B cell (primary cell): ENCODE data around the gene IGF1R. TPM values are rescaled to one million over a fixed set of nuclear protein-coding genes. Genes with fewer than 3 reads are reported as not detected.

Source experiments
- ATAC-seq: fragments of 200-7000 bp; cut with Tn5 transposase; one replicate; pipeline ENCODE4 v1.10.0; 2021; ENCODE audit warnings: low read depth, mild to moderate bottlenecking, moderate number of reproducible peaks, moderate library complexity
- CTCF ChIA-PET: fragments of 350-600 bp; sonication (Branson Sonifier 250); formaldehyde crosslinking; loops from one replicate; lab custom pipeline; 2021; ENCODE audit warnings: antibody characterized with exemption, inconsistent platforms; lab: Charles Lee
- POLR2A ChIA-PET: fragments of 350-600 bp; sonication (Branson Sonifier 250); formaldehyde crosslinking; loops from one replicate; lab custom pipeline; 2021; ENCODE audit warnings: antibody characterized with exemption; lab: Charles Lee
- DNase-seq: peaks from one replicate; pipeline ENCODE4 v3.0.0; 2013
- H2AFZ ChIP-seq: 2 replicates; pipeline ENCODE4 v1.6.1; 2012; ENCODE audit warnings: mild to moderate bottlenecking, low read depth, low read length; ENCODE audit not compliant: insufficient read depth, poor library complexity, severe bottlenecking
- H3K27ac ChIP-seq, 2 donors: 1 replicate in 1 of 2; 2 replicates in 1 of 2; pipeline ENCODE4 v1.5.1; 2012 to 2013; ENCODE audit warnings: low read length in 2 of 2, mild to moderate bottlenecking in 2 of 2, moderate library complexity in 1 of 2
- H3K27me3 ChIP-seq, 4 experiments: fragments of 200-600 bp in 1 of 4; sonication (generic) in 1 of 4; replicated peaks in 1 of 4; 1 replicate in 2 of 4; 2 replicates in 2 of 4; pipeline versions ENCODE4 v1.6.1 to v1.7.0; 2013 to 2016; ENCODE audit warnings: low read length in 3 of 4, mild to moderate bottlenecking in 2 of 4, mixed read lengths in 1 of 4, moderate library complexity in 1 of 4; ENCODE audit not compliant: insufficient read depth in 4 of 4, control insufficient read depth in 3 of 4; ENCODE audit errors: control extremely low read depth in 1 of 4
- H3K36me3 ChIP-seq, 2 experiments: replicated peaks in 1 of 2; 1 replicate in 1 of 2; 2 replicates in 1 of 2; pipeline versions ENCODE4 v1.6.1 to v1.7.1; 2013; ENCODE audit warnings: low read length in 1 of 2; ENCODE audit not compliant: insufficient read depth in 2 of 2, control insufficient read depth in 1 of 2; ENCODE audit errors: control extremely low read depth in 1 of 2, extremely low read depth in 1 of 2
- H3K4me1 ChIP-seq, 2 donors: fragments of 200-600 bp in 1 of 2; sonication (generic) in 1 of 2; 1 replicate in 1 of 2; 2 replicates in 1 of 2; pipeline versions ENCODE4 v1.5.1 to v1.6.1; 2013 to 2017; ENCODE audit warnings: low read length in 2 of 2; ENCODE audit not compliant: control insufficient read depth in 2 of 2, insufficient read depth in 2 of 2
- H3K4me2 ChIP-seq: replicated peaks from 2 replicates; pipeline ENCODE3; 2012; ENCODE audit warnings: mild to moderate bottlenecking, low read depth, low read length; ENCODE audit not compliant: poor library complexity, severe bottlenecking
- H3K4me3 ChIP-seq, 5 experiments: fragments of 200-600 bp in 1 of 5; sonication (generic) in 1 of 5; 1 replicate in 3 of 5; 2 replicates in 2 of 5; pipeline versions ENCODE4 v1.5.1 to v1.7.0; 2011 to 2016; ENCODE audit warnings: low read length in 4 of 5, mild to moderate bottlenecking in 4 of 5, low read depth in 2 of 5, control low read depth in 1 of 5, moderate library complexity in 1 of 5; ENCODE audit not compliant: insufficient read depth in 1 of 5; ENCODE audit errors: control extremely low read depth in 1 of 5, extremely low read depth in 1 of 5
- H3K79me2 ChIP-seq: fragments of 200-600 bp; sonication (generic); one replicate; pipeline ENCODE4 v1.6.0; 2016; ENCODE audit warnings: low read length; ENCODE audit not compliant: control insufficient read depth, insufficient read depth
- H3K9ac ChIP-seq: fragments of 200-600 bp; sonication (generic); 2 replicates; pipeline ENCODE4 v1.6.1; 2017; ENCODE audit warnings: mild to moderate bottlenecking, low read length, moderate library complexity
- H3K9me3 ChIP-seq, 3 donors: one replicate each; pipeline versions ENCODE4 v1.6.1 to v1.7.1; 2013; ENCODE audit warnings: low read length in 2 of 3; ENCODE audit not compliant: control insufficient read depth in 2 of 3, insufficient read depth in 1 of 3; ENCODE audit errors: control extremely low read depth in 1 of 3
- H4K20me1 ChIP-seq: 2 replicates; pipeline ENCODE4 v1.6.0; 2012; ENCODE audit warnings: mild to moderate bottlenecking, low read length; ENCODE audit not compliant: insufficient read depth, control insufficient read depth, poor library complexity, severe bottlenecking
- H3K27ac Mint-ChIP-seq: one replicate; pipeline ENCODE4 v1.8.0; 2021; ENCODE audit warnings: mixed read lengths
- H3K27me3 Mint-ChIP-seq: one replicate; pipeline ENCODE4 v1.8.0; 2021; ENCODE audit warnings: mixed read lengths
- H3K4me1 Mint-ChIP-seq: one replicate; pipeline ENCODE4 v1.8.0; 2021; ENCODE audit warnings: mixed read lengths
- H3K4me3 Mint-ChIP-seq: one replicate; pipeline ENCODE4 v1.8.0; 2021; ENCODE audit warnings: mixed read lengths
- H3K9me3 Mint-ChIP-seq: one replicate; pipeline ENCODE4 v1.8.0; 2022; ENCODE audit warnings: mixed read lengths; ENCODE audit not compliant: insufficient read depth
- CTCF ChIP-seq: fragments of 200-600 bp; IDR thresholded peaks from one replicate; pipeline ENCODE4 v1.8.0; 2022; ENCODE audit warnings: antibody characterized with exemption, mild to moderate bottlenecking
- EZH2 ChIP-seq: IDR thresholded peaks from 2 replicates; pipeline ENCODE4 v1.6.1; 2012; ENCODE audit warnings: borderline replicate concordance, low read depth, mild to moderate bottlenecking, moderate library complexity, low read length; ENCODE audit not compliant: insufficient read depth, poor library complexity, severe bottlenecking
- WGBS: methylation state at CpG from one replicate; pipeline ENCODE4 v1.1.5; 2013; ENCODE audit warnings: missing lambda C conversion rate; ENCODE audit not compliant: insufficient coverage; 5-methylcytosine and 5-hydroxymethylcytosine counted together
- intact Hi-C: fragments of 100-400 bp; cut with micrococcal nuclease; formaldehyde crosslinking; loops from one replicate; pipeline ENCODE4 v1.10.0; 2022
- polyA plus RNA-seq: library from polyadenylated mRNA; depleted of rRNA; stranded (reverse); fragments of >200 nt; gene quantifications from 2 replicates; pipeline ENCODE4 v1.2.3, GENCODE V29; 2012
- total RNA-seq, 2 donors: library from RNA; stranded (reverse); fragments of 120-200 nt in 1 of 2; gene quantifications; 1 replicate in 1 of 2; 2 replicates in 1 of 2; pipeline versions ENCODE4 v1.2.3 to v1.2.4, GENCODE V29; 2013 to 2022

The IGF1R gene
- total and polyA plus RNA-seq, 2 donors (not counting 1 experiment from before 2014, with no cell fraction given): 5.4 to 23.1 TPM

GRCh38 chr15:98889930-98890695, 241.8 kb downstream of the IGF1R start:
- H3K9me3 ChIP-seq: peaks cover 0 to 4% (median 0%) of the 10 kb centered on the region in 3 donors
- no peak overlapping the region for H3K9ac ChIP-seq
- peaks cover 0 to 4% of the 10 kb centered on the region in 2 experiments for H3K36me3 ChIP-seq
- peaks cover 4% of the 10 kb centered on the region for H3K27me3 Mint-ChIP-seq
- H3K4me1 Mint-ChIP-seq: peaks cover 3% of the 10 kb centered on the region
- no peak overlapping the region for H2AFZ ChIP-seq
- DNase-seq (no peak), ATAC-seq (no peak)
- no peaks in the 10 kb centered on the region for H3K27me3 ChIP-seq
- H3K79me2 ChIP-seq: no peaks in the 10 kb centered on the region
- H3K4me2 ChIP-seq: no peak overlapping the region
- H3K27ac Mint-ChIP-seq: no peak overlapping the region
- no peak overlapping the region for H3K4me3 ChIP-seq
- no peaks in the 10 kb centered on the region for H3K9me3 Mint-ChIP-seq
- H4K20me1 ChIP-seq: peaks cover 4% of the 10 kb centered on the region
- H3K4me3 Mint-ChIP-seq: no peak overlapping the region
- ChIA-PET CTCF (interaction anchor here (1.3 kb wide), 1 partner anchor 10 kb away, joined by 4 read pairs; no protein-coding TSS in a partner anchor), POLR2A (no interaction called here)
- no peak for TF ChIP-seq CTCF
- TF ChIP-seq EZH2: no peak
- 98% methylated on average over 7 of the region's 12 CpGs for whole genome bisulfite sequencing
- no peaks in the 10 kb centered on the region for H3K4me1 ChIP-seq
- intact Hi-C loops: no loop called here
- no peak overlapping the region for H3K27ac ChIP-seq

GRCh38 chr15:98891301-98891700, 243.0 kb downstream of the IGF1R start:
- peaks cover 4% of the 10 kb centered on the region for H3K27me3 Mint-ChIP-seq
- H3K9me3 Mint-ChIP-seq: no peaks in the 10 kb centered on the region
- ChIA-PET POLR2A (no interaction called here), CTCF (interaction anchor here (1.0 kb wide), 1 partner anchor 10 kb away, joined by 4 read pairs; no protein-coding TSS in a partner anchor)
- WGBS: 96% methylated on average over 30 of the region's 31 CpGs
- no peak overlapping the region for H2AFZ ChIP-seq
- H4K20me1 ChIP-seq: peaks cover 4% of the 10 kb centered on the region
- no peak overlapping the region for H3K9ac ChIP-seq
- DNase-seq (no peak), ATAC-seq (no peak)
- H3K27ac Mint-ChIP-seq: no peak overlapping the region
- H3K79me2 ChIP-seq: no peaks in the 10 kb centered on the region
- intact Hi-C loops: no loop called here
- TF ChIP-seq EZH2: no peak
- no peak for TF ChIP-seq CTCF
- H3K36me3 ChIP-seq: peaks cover 0 to 4% of the 10 kb centered on the region in 2 experiments
- no peaks in the 10 kb centered on the region for H3K27me3 ChIP-seq
- peaks cover 0 to 4% (median 0%) of the 10 kb centered on the region in 3 donors for H3K9me3 ChIP-seq
- H3K4me1 Mint-ChIP-seq: peaks cover 3% of the 10 kb centered on the region
- no peak overlapping the region for H3K4me3 ChIP-seq
- no peak overlapping the region for H3K4me3 Mint-ChIP-seq
- H3K27ac ChIP-seq: no peak overlapping the region
- no peaks in the 10 kb centered on the region for H3K4me1 ChIP-seq
- H3K4me2 ChIP-seq: no peak overlapping the region
